Measurements from ENCODE around the gene COG7.

Gene COG7

GRCh38 chr16:23420011-23420410 is 33.0 kb downstream of the COG7 start:
- H3K27me3 ChIP-seq (replicated peaks; ENCODE audit: control insufficient read depth, insufficient read depth, low read length, poor library complexity, severe bottlenecking), result no peaks in the 10 kb centered on the region
- H3K9me3 ChIP-seq (ENCODE audit: control insufficient read depth, low read length), result no peaks in the 10 kb centered on the region
- no peak overlapping the region for H3K27ac ChIP-seq (ENCODE audit: insufficient read depth, low read length, poor library complexity, severe bottlenecking)
- H3K36me3 ChIP-seq (ENCODE audit: control insufficient read depth, insufficient read depth, low read length), result peaks cover 34% of the 10 kb centered on the region
- no peaks in the 10 kb centered on the region for H3K4me1 ChIP-seq (ENCODE audit: control insufficient read depth, insufficient read depth, low read length, poor library complexity, severe bottlenecking)
- DNase-seq, result no peak
- H3K4me3 ChIP-seq (ENCODE audit: insufficient read depth, low read depth, low read length, poor library complexity, severe bottlenecking), result no peak overlapping the region

- no peak for DNase-seq
- no peak overlapping the region for H3K27ac ChIP-seq (ENCODE audit: insufficient read depth, low read length, poor library complexity, severe bottlenecking)
- no peak overlapping the region for H3K4me3 ChIP-seq (ENCODE audit: insufficient read depth, low read depth, low read length, poor library complexity, severe bottlenecking)
- no peaks in the 10 kb centered on the region for H3K4me1 ChIP-seq (ENCODE audit: control insufficient read depth, insufficient read depth, low read length, poor library complexity, severe bottlenecking)
- peaks cover 43% of the 10 kb centered on the region for H3K36me3 ChIP-seq (ENCODE audit: control insufficient read depth, insufficient read depth, low read length)
- H3K27me3 ChIP-seq (replicated peaks; ENCODE audit: control insufficient read depth, insufficient read depth, low read length, poor library complexity, severe bottlenecking), result no peaks in the 10 kb centered on the region
- H3K9me3 ChIP-seq (ENCODE audit: control insufficient read depth, low read length), result no peaks in the 10 kb centered on the region
These were observed 36.2 kb downstream of the COG7 start for GRCh38 chr16:23416816-23417215.

- Histone ChIP-seq H3K4me1 (ENCODE audit: control insufficient read depth, insufficient read depth, low read length, poor library complexity, severe bottlenecking) (no peaks in the 10 kb centered on the region), H3K4me3 (ENCODE audit: insufficient read depth, low read depth, low read length, poor library complexity, severe bottlenecking) (no peak overlapping the region), H3K9me3 (ENCODE audit: control insufficient read depth, low read length) (no peaks in the 10 kb centered on the region), H3K27ac (ENCODE audit: insufficient read depth, low read length, poor library complexity, severe bottlenecking) (no peak overlapping the region), H3K36me3 (ENCODE audit: control insufficient read depth, insufficient read depth, low read length) (peaks cover 56% of the 10 kb centered on the region), H3K27me3 (replicated peaks; ENCODE audit: control insufficient read depth, insufficient read depth, low read length, poor library complexity, severe bottlenecking) (no peaks in the 10 kb centered on the region)
- DNase-seq, result no peak
These were observed 38.3 kb downstream of the COG7 start for GRCh38 chr16:23414731-23415130.

GRCh38 chr16:23410176-23410575 is 42.8 kb downstream of the COG7 start:
- H3K36me3 ChIP-seq (ENCODE audit: control insufficient read depth, insufficient read depth, low read length), result peaks cover 48% of the 10 kb centered on the region
- no peaks in the 10 kb centered on the region for H3K9me3 ChIP-seq (ENCODE audit: control insufficient read depth, low read length)
- H3K4me3 ChIP-seq (ENCODE audit: insufficient read depth, low read depth, low read length, poor library complexity, severe bottlenecking), result no peak overlapping the region
- no peaks in the 10 kb centered on the region for H3K4me1 ChIP-seq (ENCODE audit: control insufficient read depth, insufficient read depth, low read length, poor library complexity, severe bottlenecking)
- H3K27ac ChIP-seq (ENCODE audit: insufficient read depth, low read length, poor library complexity, severe bottlenecking), result no peak overlapping the region
- no peak for DNase-seq
- H3K27me3 ChIP-seq (replicated peaks; ENCODE audit: control insufficient read depth, insufficient read depth, low read length, poor library complexity, severe bottlenecking), result no peaks in the 10 kb centered on the region

- Histone ChIP-seq H3K4me1 (ENCODE audit: control insufficient read depth, insufficient read depth, low read length, poor library complexity, severe bottlenecking) (no peaks in the 10 kb centered on the region), H3K9me3 (ENCODE audit: control insufficient read depth, low read length) (no peaks in the 10 kb centered on the region), H3K27ac (ENCODE audit: insufficient read depth, low read length, poor library complexity, severe bottlenecking) (no peak overlapping the region), H3K4me3 (ENCODE audit: insufficient read depth, low read depth, low read length, poor library complexity, severe bottlenecking) (no peak overlapping the region), H3K27me3 (replicated peaks; ENCODE audit: control insufficient read depth, insufficient read depth, low read length, poor library complexity, severe bottlenecking) (no peaks in the 10 kb centered on the region), H3K36me3 (ENCODE audit: control insufficient read depth, insufficient read depth, low read length) (peaks cover 53% of the 10 kb centered on the region)
- no peak for DNase-seq
These were observed 43.5 kb downstream of the COG7 start for GRCh38 chr16:23409522-23409921.

GRCh38 chr16:23408823-23409298 is 44.1 kb downstream of the COG7 start:
- Histone ChIP-seq H3K9me3 (ENCODE audit: control insufficient read depth, low read length) (no peaks in the 10 kb centered on the region), H3K4me1 (ENCODE audit: control insufficient read depth, insufficient read depth, low read length, poor library complexity, severe bottlenecking) (no peaks in the 10 kb centered on the region), H3K36me3 (ENCODE audit: control insufficient read depth, insufficient read depth, low read length) (peaks cover 49% of the 10 kb centered on the region), H3K27ac (ENCODE audit: insufficient read depth, low read length, poor library complexity, severe bottlenecking) (no peak overlapping the region), H3K4me3 (ENCODE audit: insufficient read depth, low read depth, low read length, poor library complexity, severe bottlenecking) (no peak overlapping the region), H3K27me3 (replicated peaks; ENCODE audit: control insufficient read depth, insufficient read depth, low read length, poor library complexity, severe bottlenecking) (no peaks in the 10 kb centered on the region)
- no peak for DNase-seq

- no peak for DNase-seq
- no peaks in the 10 kb centered on the region for H3K27me3 ChIP-seq (replicated peaks; ENCODE audit: control insufficient read depth, insufficient read depth, low read length, poor library complexity, severe bottlenecking)
- peaks cover 50% of the 10 kb centered on the region for H3K36me3 ChIP-seq (ENCODE audit: control insufficient read depth, insufficient read depth, low read length)
- no peaks in the 10 kb centered on the region for H3K4me1 ChIP-seq (ENCODE audit: control insufficient read depth, insufficient read depth, low read length, poor library complexity, severe bottlenecking)
- no peaks in the 10 kb centered on the region for H3K9me3 ChIP-seq (ENCODE audit: control insufficient read depth, low read length)
- H3K27ac ChIP-seq (ENCODE audit: insufficient read depth, low read length, poor library complexity, severe bottlenecking), result no peak overlapping the region
- H3K4me3 ChIP-seq (ENCODE audit: insufficient read depth, low read depth, low read length, poor library complexity, severe bottlenecking), result no peak overlapping the region
These were observed 44.7 kb downstream of the COG7 start for GRCh38 chr16:23408242-23408822.

- peaks cover 43% of the 10 kb centered on the region for H3K36me3 ChIP-seq (ENCODE audit: control insufficient read depth, insufficient read depth, low read length)
- no peaks in the 10 kb centered on the region for H3K27me3 ChIP-seq (replicated peaks; ENCODE audit: control insufficient read depth, insufficient read depth, low read length, poor library complexity, severe bottlenecking)
- no peaks in the 10 kb centered on the region for H3K9me3 ChIP-seq (ENCODE audit: control insufficient read depth, low read length)
- no peak overlapping the region for H3K27ac ChIP-seq (ENCODE audit: insufficient read depth, low read length, poor library complexity, severe bottlenecking)
- DNase-seq, result no peak
- H3K4me1 ChIP-seq (ENCODE audit: control insufficient read depth, insufficient read depth, low read length, poor library complexity, severe bottlenecking), result no peaks in the 10 kb centered on the region
- H3K4me3 ChIP-seq (ENCODE audit: insufficient read depth, low read depth, low read length, poor library complexity, severe bottlenecking), result no peak overlapping the region
These were observed 45.4 kb downstream of the COG7 start for GRCh38 chr16:23407436-23408127.

GRCh38 chr16:23406546-23407240 is 46.3 kb downstream of the COG7 start:
- H3K4me3 ChIP-seq (ENCODE audit: insufficient read depth, low read depth, low read length, poor library complexity, severe bottlenecking), result no peak overlapping the region

GRCh38 chr16:23406024-23406423 is 47.0 kb downstream of the COG7 start:
- H3K27me3 ChIP-seq (replicated peaks; ENCODE audit: control insufficient read depth, insufficient read depth, low read length, poor library complexity, severe bottlenecking), result no peaks in the 10 kb centered on the region
- H3K27ac ChIP-seq (ENCODE audit: insufficient read depth, low read length, poor library complexity, severe bottlenecking), result no peak overlapping the region
- DNase-seq, result no peak
- peaks cover 46% of the 10 kb centered on the region for H3K36me3 ChIP-seq (ENCODE audit: control insufficient read depth, insufficient read depth, low read length)
- H3K4me1 ChIP-seq (ENCODE audit: control insufficient read depth, insufficient read depth, low read length, poor library complexity, severe bottlenecking), result no peaks in the 10 kb centered on the region
- H3K4me3 ChIP-seq (ENCODE audit: insufficient read depth, low read depth, low read length, poor library complexity, severe bottlenecking), result no peak overlapping the region
- no peaks in the 10 kb centered on the region for H3K9me3 ChIP-seq (ENCODE audit: control insufficient read depth, low read length)

More at GRCh38 chr16:23406546-23407240, 46.3 kb downstream of the COG7 start:
- Histone ChIP-seq H3K27ac (ENCODE audit: insufficient read depth, low read length, poor library complexity, severe bottlenecking) (no peak overlapping the region), H3K9me3 (ENCODE audit: control insufficient read depth, low read length) (no peaks in the 10 kb centered on the region), H3K27me3 (replicated peaks; ENCODE audit: control insufficient read depth, insufficient read depth, low read length, poor library complexity, severe bottlenecking) (no peaks in the 10 kb centered on the region), H3K4me1 (ENCODE audit: control insufficient read depth, insufficient read depth, low read length, poor library complexity, severe bottlenecking) (no peaks in the 10 kb centered on the region), H3K36me3 (ENCODE audit: control insufficient read depth, insufficient read depth, low read length) (peaks cover 43% of the 10 kb centered on the region)
- no peak for DNase-seq

Data from effector memory CD4-positive, alpha-beta T cell (primary cell).